Measurements from ENCODE around the gene EZH1. TPM values are rescaled to one million over a fixed set of nuclear protein-coding genes. Genes with fewer than 3 reads are reported as not detected.

Gene EZH1
- total RNA-seq, 6 experiments from 2014 or later = 18.3 to 21.2 (median 19.2) TPM

DNA sequence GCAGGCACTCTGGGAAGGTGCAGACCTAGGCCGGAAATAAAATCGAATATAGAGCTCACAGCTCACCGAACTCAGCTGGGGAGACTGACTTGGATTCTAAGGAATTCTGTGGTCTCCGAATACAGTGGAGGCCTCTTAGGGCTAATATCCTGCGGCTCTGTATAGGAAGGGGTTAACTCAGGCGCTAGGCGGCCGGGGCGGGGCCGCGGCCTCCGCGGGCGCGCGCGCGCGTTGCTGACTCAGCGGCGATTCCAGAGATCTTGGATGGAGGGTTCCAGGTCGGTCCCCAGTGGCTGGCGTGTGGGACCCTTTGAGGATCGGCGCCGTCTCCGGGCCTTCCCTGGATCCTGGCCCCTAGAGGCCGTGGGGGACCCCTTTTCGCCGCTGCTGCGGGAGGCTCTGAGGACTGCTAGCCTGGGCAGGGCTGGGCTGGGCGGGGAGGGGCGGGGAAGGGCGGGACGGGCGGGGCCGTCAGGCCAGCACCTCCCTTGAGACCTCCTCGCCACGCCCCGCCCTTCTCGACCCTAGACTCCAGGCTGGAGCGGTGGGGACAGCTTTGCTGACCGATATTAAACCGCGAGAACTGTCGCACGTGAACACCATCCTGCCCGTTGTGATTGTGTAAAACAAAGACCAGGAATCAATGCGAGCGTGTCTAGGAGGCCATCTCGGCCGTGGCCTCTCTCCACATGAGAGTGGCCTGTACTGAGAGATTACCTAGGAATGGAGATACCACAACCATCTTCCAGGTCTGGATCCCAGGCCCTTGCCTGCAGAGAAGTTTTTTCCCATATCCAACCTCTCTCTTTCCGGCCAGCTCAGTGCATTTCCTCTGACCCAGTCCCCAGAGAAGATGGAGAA, 66.7 kb downstream of the EZH1 start:
- H3K27me3 Mint-ChIP-seq (ENCODE audit: insufficient read depth) = peaks cover 9% of the 10 kb centered on the region
- peak overlapping the region; percentile 89 for H3K27ac Mint-ChIP-seq
- H3K4me3 Mint-ChIP-seq = peak overlapping the region; percentile 86
- H3K9me3 Mint-ChIP-seq = no peaks in the 10 kb centered on the region
- peak; percentile 89 for DNase-seq
- TF ChIP-seq, protein P1, sequence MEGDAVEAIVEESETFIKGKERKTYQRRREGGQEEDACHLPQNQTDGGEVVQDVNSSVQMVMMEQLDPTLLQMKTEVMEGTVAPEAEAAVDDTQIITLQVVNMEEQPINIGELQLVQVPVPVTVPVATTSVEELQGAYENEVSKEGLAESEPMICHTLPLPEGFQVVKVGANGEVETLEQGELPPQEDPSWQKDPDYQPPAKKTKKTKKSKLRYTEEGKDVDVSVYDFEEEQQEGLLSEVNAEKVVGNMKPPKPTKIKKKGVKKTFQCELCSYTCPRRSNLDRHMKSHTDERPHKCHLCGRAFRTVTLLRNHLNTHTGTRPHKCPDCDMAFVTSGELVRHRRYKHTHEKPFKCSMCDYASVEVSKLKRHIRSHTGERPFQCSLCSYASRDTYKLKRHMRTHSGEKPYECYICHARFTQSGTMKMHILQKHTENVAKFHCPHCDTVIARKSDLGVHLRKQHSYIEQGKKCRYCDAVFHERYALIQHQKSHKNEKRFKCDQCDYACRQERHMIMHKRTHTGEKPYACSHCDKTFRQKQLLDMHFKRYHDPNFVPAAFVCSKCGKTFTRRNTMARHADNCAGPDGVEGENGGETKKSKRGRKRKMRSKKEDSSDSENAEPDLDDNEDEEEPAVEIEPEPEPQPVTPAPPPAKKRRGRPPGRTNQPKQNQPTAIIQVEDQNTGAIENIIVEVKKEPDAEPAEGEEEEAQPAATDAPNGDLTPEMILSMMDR (IDR thresholded peaks at IDR 0.05) = no peak; the same call in 1 of the 2 replicates
- peaks cover 59% of the 10 kb centered on the region for H3K4me1 Mint-ChIP-seq (ENCODE audit: low read depth)
- no peaks in the 10 kb centered on the region for H3K36me3 Mint-ChIP-seq (ENCODE audit: low read depth)

DNA sequence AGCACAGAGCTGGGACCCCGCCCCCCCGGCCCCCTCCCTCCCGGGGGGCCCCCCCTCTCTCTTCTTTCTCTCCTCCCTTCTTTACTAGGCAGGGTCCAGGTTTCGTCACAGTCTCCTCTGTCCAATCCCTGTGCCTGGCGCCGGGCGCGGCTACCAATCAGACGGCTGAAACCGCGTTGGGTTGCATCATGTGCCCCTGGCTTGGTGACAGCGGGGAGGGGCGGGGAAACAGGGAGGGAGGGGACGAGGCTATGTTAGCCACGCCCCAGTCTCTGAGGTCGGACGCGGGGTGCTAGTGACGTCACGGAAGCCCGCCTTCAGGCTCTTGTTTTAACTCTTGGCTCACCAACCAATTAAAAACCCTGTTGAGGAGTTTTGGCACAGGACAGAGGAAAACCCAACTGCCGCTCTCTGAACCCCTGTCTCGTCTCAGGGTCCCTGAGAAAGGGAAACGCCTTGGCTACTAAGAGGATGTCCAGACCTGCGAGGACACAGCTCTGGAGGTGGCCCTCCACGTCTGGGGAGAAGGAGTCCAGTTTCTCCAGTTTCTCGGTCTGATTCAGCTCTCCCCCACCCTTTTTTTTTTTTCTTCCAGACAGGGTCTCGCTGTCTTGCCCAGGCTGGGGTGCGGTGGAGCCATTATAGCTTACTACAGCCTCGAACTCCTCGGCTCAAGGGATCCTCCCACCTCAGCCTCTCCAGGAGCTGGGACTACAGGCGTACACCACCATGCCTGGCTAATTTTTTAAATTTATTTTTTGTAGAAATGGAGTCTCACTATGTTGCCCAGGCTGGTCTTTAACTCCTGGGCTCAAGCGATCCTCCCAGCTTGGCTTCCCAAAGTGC, 67.6 kb downstream of the EZH1 start:
- peak; percentile 99 for DNase-seq
- H3K27me3 Mint-ChIP-seq (ENCODE audit: insufficient read depth) = peaks cover 9% of the 10 kb centered on the region
- peaks cover 54% of the 10 kb centered on the region for H3K4me1 Mint-ChIP-seq (ENCODE audit: low read depth)

DNA sequence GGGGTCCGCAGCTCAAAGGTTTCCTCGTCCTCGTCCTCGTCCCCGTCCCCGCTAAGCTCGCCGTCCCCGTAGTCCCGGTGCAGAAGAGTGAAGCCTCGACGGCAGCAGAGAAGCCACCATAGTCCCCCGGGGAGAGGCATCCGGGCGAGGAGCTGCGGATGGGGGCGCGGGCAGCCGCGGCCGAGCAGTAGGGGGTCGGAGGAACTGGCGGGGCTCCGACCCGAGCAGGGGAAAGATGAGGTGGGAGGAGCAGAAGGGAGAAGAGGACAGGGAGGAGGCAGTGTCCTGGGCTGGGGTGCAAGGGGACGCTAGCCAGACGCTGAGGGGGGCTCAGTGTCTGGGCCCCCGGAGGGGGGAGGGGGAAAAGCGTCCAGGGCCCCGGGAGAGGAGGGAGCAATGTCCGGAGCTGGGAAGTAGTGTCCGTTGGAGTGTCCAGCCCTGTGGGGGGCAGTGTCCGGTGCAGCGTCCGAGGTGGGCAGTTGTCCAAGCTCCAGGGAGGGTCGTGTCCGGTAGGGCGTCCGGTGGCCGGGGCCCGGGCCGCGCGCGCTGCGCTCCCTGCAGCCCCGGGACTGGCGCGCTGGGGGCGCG, 68.3 kb downstream of the EZH1 start, which contains the start of gene PLEKHH3:
Gene PLEKHH3 (minus strand): TSS at position 571 of the 588 bp plus-strand sequence. CDS start 431 bp downstream, at position 140.
- peaks cover 7% of the 10 kb centered on the region for H3K27me3 Mint-ChIP-seq (ENCODE audit: insufficient read depth)
- H3K4me3 Mint-ChIP-seq = peak within 1 kb of the TSS; percentile 86
- peaks cover 4% of the 10 kb centered on the region for H3K36me3 Mint-ChIP-seq (ENCODE audit: low read depth)
- H3K4me1 Mint-ChIP-seq (ENCODE audit: low read depth) = peaks cover 49% of the 10 kb centered on the region
- TF ChIP-seq, protein P1 (IDR thresholded peaks at IDR 0.05) = peak; percentile 67
- DNase-seq = peak; percentile 21
- no peaks in the 10 kb centered on the region for H3K9me3 Mint-ChIP-seq
- H3K27ac Mint-ChIP-seq = peak within 1 kb of the TSS; percentile 89

More for the DNA sequence above, 67.6 kb downstream of the EZH1 start:
- H3K9me3 Mint-ChIP-seq = no peaks in the 10 kb centered on the region
- TF ChIP-seq, protein P1 (IDR thresholded peaks at IDR 0.05) = no peak; the same call in 1 of the 2 replicates
- peak overlapping the region; percentile 86 for H3K4me3 Mint-ChIP-seq
- peak overlapping the region; percentile 89 for H3K27ac Mint-ChIP-seq
- H3K36me3 Mint-ChIP-seq (ENCODE audit: low read depth) = no peaks in the 10 kb centered on the region

DNA sequence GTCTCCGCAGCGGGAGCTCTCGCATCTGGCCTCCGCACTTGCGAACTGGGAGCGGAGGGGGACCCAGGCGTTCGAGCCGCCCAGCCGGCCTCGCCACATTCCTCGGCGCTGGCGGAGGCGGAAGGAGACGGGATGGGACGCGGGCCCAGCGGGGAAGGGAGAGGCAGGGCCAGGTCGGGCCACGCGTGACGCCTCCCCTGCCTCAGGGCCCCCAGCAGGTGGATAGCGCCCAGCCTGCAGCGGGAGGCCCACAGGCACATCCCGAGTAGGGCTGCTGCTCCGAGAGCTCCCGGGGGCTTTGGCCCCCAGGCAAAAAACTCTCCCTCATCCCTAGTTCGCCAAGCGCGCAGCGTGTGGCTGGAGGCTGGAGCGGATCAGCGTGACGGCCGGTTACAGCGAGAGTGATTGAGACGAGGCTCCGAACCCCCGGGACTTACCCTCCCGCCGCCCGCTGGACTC, 68.8 kb downstream of the EZH1 start:
- DNase-seq = peak; percentile 56
- Mint-ChIP-seq H3K9me3 (no peaks in the 10 kb centered on the region), H3K27ac (peak overlapping the region; percentile 62), H3K4me3 (peak overlapping the region; percentile 86), H3K4me1 (ENCODE audit: low read depth) (peaks cover 46% of the 10 kb centered on the region), H3K27me3 (ENCODE audit: insufficient read depth) (peaks cover 4% of the 10 kb centered on the region), H3K36me3 (ENCODE audit: low read depth) (peaks cover 9% of the 10 kb centered on the region)
- TF ChIP-seq, protein P1 (IDR thresholded peaks at IDR 0.05) = no peak

DNA sequence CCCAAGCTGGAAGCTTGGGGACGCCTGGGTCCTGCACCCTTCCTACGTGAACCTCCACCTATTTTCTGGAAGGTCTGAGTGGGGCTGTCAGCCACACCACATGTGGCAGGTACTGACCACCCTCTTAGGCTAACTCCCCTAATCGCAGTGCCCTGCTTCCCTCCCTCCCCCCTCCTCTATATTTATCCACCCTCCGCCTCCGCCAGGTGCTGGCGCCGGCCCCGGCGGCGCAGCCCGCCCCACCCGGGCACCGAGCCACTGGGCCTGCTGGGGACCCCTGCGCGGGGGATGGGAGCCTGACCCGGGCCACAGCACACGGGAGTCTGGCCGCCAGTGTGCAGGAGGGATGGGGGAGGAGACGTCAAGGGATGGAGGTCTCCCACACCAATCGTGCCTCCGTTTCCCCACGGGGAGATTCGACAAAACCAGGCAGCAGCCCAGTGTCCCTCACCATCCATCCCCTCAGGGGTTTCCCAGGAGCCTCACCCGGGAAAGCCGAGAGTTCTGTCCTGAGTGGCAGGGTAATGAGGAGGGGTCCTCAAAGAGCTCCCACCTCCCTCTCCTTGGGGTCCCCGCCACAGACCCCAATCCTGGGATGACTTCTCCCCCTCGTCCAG, 69.4 kb downstream of the EZH1 start:
- Mint-ChIP-seq H3K36me3 (ENCODE audit: low read depth) (peaks cover 12% of the 10 kb centered on the region), H3K4me3 (peak overlapping the region; percentile 86), H3K9me3 (no peaks in the 10 kb centered on the region), H3K4me1 (ENCODE audit: low read depth) (peaks cover 41% of the 10 kb centered on the region), H3K27ac (no peak overlapping the region), H3K27me3 (ENCODE audit: insufficient read depth) (peaks cover 1% of the 10 kb centered on the region; the same call in 1 of the 2 replicates)
- no peak for DNase-seq
- TF ChIP-seq, protein P1 (IDR thresholded peaks at IDR 0.05) = no peak

All from HFFc6 (cell line).